Measurements from ENCODE around the gene ADGRV1.
"Not testable (repeated sequence)": the region's sequence is repeated elsewhere in the genome, so short reads cannot be mapped to it uniquely, and the experiment has no call there.

ADGRV1 gene

GRCh38 chr5:90955001-90955635 is 396.5 kb downstream of the ADGRV1 start:
- DNase-seq = no peak

- DNase-seq = no peak
Measured at GRCh38 chr5:90956511-90957097, 398.0 kb downstream of the ADGRV1 start.

- no peak for DNase-seq
Measured at GRCh38 chr5:90957906-90958305, 399.3 kb downstream of the ADGRV1 start.

- DNase-seq = no peak
Measured at GRCh38 chr5:90959262-90959661, 400.7 kb downstream of the ADGRV1 start.

- no peak for DNase-seq
Measured at GRCh38 chr5:90962481-90962880, 403.9 kb downstream of the ADGRV1 start.

GRCh38 chr5:90965110-90965685 is 406.6 kb downstream of the ADGRV1 start:
- no peak for DNase-seq

GRCh38 chr5:90967443-90967842 is 408.8 kb downstream of the ADGRV1 start:
- no peak for DNase-seq

GRCh38 chr5:90967851-90968250 is 409.3 kb downstream of the ADGRV1 start:
- DNase-seq = no peak

GRCh38 chr5:90968319-90968718 is 409.7 kb downstream of the ADGRV1 start:
- no peak for DNase-seq

- DNase-seq = not testable (repeated sequence)
Measured at GRCh38 chr5:90969945-90970344, 411.3 kb downstream of the ADGRV1 start.

- no peak for DNase-seq
Measured at GRCh38 chr5:90981177-90981576, 422.6 kb downstream of the ADGRV1 start.

- no peak for DNase-seq
Measured at GRCh38 chr5:90981821-90982220, 423.2 kb downstream of the ADGRV1 start.

GRCh38 chr5:90982576-90982975 is 424.0 kb downstream of the ADGRV1 start:
- DNase-seq = no peak

- no peak for DNase-seq
Measured at GRCh38 chr5:90983148-90983547, 424.6 kb downstream of the ADGRV1 start.

- no peak for DNase-seq
Measured at GRCh38 chr5:90983711-90984124, 425.1 kb downstream of the ADGRV1 start.

- DNase-seq = no peak
Measured at GRCh38 chr5:90985341-90985740, 426.7 kb downstream of the ADGRV1 start.

- no peak for DNase-seq
Measured at GRCh38 chr5:90987726-90988125, 429.1 kb downstream of the ADGRV1 start.

- no peak for DNase-seq
Measured at GRCh38 chr5:90991201-90991600, 432.6 kb downstream of the ADGRV1 start.

- no peak for DNase-seq
Measured at GRCh38 chr5:90994796-90995195, 436.2 kb downstream of the ADGRV1 start.

- no peak for DNase-seq
Measured at GRCh38 chr5:90996089-90996488, 437.5 kb downstream of the ADGRV1 start.

- no peak for DNase-seq
Measured at GRCh38 chr5:90997082-90997481, 438.5 kb downstream of the ADGRV1 start.

GRCh38 chr5:91000743-91001142 is 442.1 kb downstream of the ADGRV1 start:
- DNase-seq = no peak

- DNase-seq = no peak
Measured at GRCh38 chr5:91006713-91007112, 448.1 kb downstream of the ADGRV1 start.

GRCh38 chr5:91007251-91007650 is 448.7 kb downstream of the ADGRV1 start:
- no peak for DNase-seq

Measured in NCI-H526 treated with DMSO at 0.1 percent for 48 hours (cell line).